LHCN-M2 (cell line): ENCODE data around the gene AAK1. TPM values are rescaled to one million over a fixed set of nuclear protein-coding genes. Genes with fewer than 3 reads are reported as not detected.

Source experiments
- DNase-seq: peaks from one replicate; pipeline ENCODE4 v3.0.0-alpha.2; 2012; ENCODE audit warnings: low read depth
- total RNA-seq: library from RNA; depleted of rRNA; stranded (reverse); fragments of >200 nt; gene quantifications from 2 replicates; pipeline ENCODE4 v1.2.3, GENCODE V29; 2014

AAK1 gene
- total RNA-seq, 1 experiment from 2014 or later: 44.1 TPM

GRCh38 chr2:69493268-69493667, 150.3 kb downstream of the AAK1 start:
- no peak for DNase-seq

GRCh38 chr2:69491864-69492263, 151.7 kb downstream of the AAK1 start:
- no peak for DNase-seq

- no peak for DNase-seq
Observed at GRCh38 chr2:69490486-69490885, 153.1 kb downstream of the AAK1 start.

- no peak for DNase-seq
Observed at GRCh38 chr2:69489793-69490192, 153.7 kb downstream of the AAK1 start.

GRCh38 chr2:69483696-69484095, 159.8 kb downstream of the AAK1 start:
- no peak for DNase-seq

- DNase-seq: no peak
Observed at GRCh38 chr2:69483024-69483423, 160.5 kb downstream of the AAK1 start.

- DNase-seq: no peak
Observed at GRCh38 chr2:69482471-69482870, 161.1 kb downstream of the AAK1 start.

GRCh38 chr2:69481421-69481820, 162.1 kb downstream of the AAK1 start:
- DNase-seq: no peak

- DNase-seq: no peak
Observed at GRCh38 chr2:69477627-69478026, 165.9 kb downstream of the AAK1 start.

- DNase-seq: no peak
Observed at GRCh38 chr2:69474688-69475087, 168.9 kb downstream of the AAK1 start.

- DNase-seq: no peak
Observed at GRCh38 chr2:69471793-69472192, 171.7 kb downstream of the AAK1 start.

- no peak for DNase-seq
Observed at GRCh38 chr2:69470911-69471310, 172.6 kb downstream of the AAK1 start.

GRCh38 chr2:69469784-69470183, 173.8 kb downstream of the AAK1 start:
- DNase-seq: no peak

- no peak for DNase-seq
Observed at GRCh38 chr2:69469375-69469774, 174.2 kb downstream of the AAK1 start.

- DNase-seq: peak; percentile 23
Observed at GRCh38 chr2:69466728-69467127, 176.8 kb downstream of the AAK1 start.

- DNase-seq: no peak
Observed at GRCh38 chr2:69465513-69466456, 177.8 kb downstream of the AAK1 start.

- no peak for DNase-seq
Observed at GRCh38 chr2:69464575-69464974, 179.0 kb downstream of the AAK1 start.

- DNase-seq: no peak
Observed at GRCh38 chr2:69462780-69463179, 180.8 kb downstream of the AAK1 start.

GRCh38 chr2:69461404-69461803, 182.1 kb downstream of the AAK1 start:
- no peak for DNase-seq

- DNase-seq: peak; percentile 44
Observed at GRCh38 chr2:69459936-69460335, 183.6 kb downstream of the AAK1 start.

- DNase-seq: no peak
Observed at GRCh38 chr2:69456950-69457445, 186.5 kb downstream of the AAK1 start.

GRCh38 chr2:69456154-69456553, 187.4 kb downstream of the AAK1 start:
- DNase-seq: no peak

- no peak for DNase-seq
Observed at GRCh38 chr2:69454976-69455375, 188.6 kb downstream of the AAK1 start.
